DMS153 treated with DMSO at 0.1 percent for 48 hours (cell line): Measurements from ENCODE around the gene PRKAA2.

ENCODE experiments used
- DNase-seq: peaks from one replicate; lab custom pipeline; 2025; ENCODE audit not compliant: unreplicated experiment; lab: John Stamatoyannopoulos, UW

PRKAA2 gene

DNA sequence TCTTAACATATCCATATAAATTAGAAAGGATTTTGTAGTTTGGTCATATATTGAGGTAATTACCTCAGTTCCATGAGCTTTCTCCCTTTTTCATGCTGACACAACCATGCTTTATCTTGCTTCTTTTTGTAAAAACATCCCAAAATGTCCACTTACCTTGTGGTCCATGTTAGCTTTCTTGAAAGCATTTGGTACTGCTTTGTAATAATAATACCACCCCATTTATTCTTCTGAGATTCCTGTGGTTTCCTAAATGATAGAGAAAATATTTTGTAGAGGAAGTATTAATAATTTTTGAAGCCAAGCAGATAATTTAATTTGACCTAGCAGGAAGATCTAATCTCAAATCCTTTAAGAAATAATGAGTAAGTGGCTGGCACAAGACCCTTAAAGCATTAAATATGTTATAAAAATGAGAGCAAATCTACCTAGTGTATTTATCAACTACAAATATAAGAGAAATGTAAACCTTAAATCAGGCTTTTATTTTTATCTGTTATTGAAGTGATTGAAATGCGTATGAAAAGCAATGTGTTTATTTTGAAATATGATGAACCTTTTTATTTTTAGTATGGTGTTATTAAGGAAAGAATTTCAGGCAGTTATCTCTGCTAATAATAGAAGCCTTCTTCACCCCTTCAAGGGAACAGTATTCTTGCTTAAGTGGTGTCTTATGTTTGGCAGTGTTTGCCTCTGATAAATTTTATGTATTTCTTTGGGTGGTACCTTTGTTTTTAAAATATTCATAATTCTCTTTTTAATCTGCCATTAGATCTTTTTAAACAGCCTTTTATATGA lies 9.2 kb downstream of the PRKAA2 start:
- DNase-seq, result no peak

DNA sequence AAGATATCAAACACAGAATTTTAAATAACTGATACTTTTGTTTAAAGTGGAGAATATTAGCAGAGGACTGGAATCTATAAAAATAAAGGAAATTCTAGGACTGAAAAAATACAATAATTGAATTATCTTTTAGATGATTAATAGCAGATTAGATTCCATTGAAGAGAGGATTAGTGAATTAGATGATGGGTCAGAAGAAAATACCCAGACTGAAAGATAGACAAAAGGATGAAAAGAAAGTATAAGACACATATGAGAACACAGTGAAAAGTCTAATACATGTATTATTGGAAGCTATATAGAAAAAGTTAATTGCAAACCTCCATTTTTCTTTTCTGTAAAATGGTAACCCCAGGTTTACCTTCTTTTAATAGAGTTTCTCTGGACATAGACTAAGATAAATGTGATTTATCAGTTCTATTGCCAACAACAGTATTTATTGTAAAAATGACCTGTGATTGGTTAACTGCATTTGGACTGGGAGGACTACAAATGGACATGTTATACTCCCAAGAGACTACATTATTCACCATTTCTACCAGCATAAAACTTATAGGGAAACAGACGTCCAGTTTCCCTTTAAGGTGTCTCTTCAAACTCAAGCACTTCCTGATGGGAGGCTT lies 11.0 kb downstream of the PRKAA2 start:
- no peak for DNase-seq

GRCh38 chr1:56658254-56658653 lies 13.1 kb downstream of the PRKAA2 start:
- no peak for DNase-seq

- no peak for DNase-seq
Observed at GRCh38 chr1:56660293-56660692, 15.2 kb downstream of the PRKAA2 start.

DNA sequence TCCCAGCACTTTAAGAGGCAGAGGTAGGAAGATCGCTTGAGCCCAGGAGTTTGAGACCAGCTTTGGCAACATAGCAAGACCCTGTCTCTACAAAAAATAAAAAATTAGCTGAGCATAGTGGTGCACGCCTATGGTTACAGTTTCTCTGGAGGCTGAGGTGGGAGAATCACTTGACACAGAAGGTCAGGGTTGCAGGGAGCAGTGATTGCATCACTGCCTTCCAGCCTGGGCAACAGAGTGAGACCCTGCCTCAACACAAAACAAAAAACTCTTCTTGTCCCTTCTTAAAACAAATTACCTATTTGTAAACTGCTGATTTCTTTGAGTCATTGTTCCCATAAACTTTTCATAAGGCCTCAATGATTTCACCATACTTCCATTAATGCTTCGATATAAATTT lies 18.7 kb downstream of the PRKAA2 start:
- no peak for DNase-seq

GRCh38 chr1:56665384-56665783 lies 20.3 kb downstream of the PRKAA2 start:
- no peak for DNase-seq

- DNase-seq, result no peak
Observed at GRCh38 chr1:56666112-56666608, 21.0 kb downstream of the PRKAA2 start.

GRCh38 chr1:56670350-56670749 lies 25.2 kb downstream of the PRKAA2 start:
- DNase-seq, result no peak

GRCh38 chr1:56671085-56671484 lies 26.0 kb downstream of the PRKAA2 start:
- DNase-seq, result no peak

DNA sequence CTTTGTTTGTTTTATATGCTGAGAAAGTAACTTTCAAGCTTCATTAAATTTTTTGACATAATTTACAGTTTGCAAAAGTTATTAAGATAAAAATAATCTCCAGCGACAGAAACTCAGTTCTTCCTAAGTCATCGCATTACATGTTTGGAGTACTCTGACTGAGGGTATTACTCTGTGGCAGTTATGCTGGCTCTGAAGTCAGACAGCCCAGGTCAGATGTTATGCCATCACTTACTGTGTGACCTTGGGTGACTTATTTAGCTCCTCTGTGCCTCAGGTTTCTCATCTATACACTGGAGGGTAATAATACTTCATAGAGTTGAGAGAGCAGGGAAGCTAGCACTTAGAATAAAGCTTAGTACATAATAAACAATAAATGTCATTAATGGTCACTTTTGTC lies 26.4 kb downstream of the PRKAA2 start:
- DNase-seq, result no peak

DNA sequence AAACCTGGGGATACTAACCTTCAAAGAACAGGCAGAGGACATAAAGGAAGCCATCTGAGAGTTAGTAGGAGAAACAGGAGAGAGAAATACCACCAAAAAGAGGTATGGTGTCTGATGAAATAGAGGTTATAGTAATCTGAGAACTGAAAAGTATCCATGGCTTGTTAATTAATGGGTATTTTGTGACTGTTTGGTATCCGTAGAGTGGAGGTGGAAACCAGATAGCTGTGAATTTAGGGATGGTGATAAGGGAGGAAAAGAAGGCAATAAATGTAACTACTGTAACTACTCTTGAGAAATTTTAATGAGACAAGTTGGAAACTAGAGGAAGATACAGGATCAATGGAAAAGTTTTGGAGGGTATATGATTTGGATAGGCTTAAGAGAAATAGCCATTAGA lies 27.5 kb downstream of the PRKAA2 start:
- no peak for DNase-seq

GRCh38 chr1:56675763-56676162 lies 30.6 kb downstream of the PRKAA2 start:
- no peak for DNase-seq

DNA sequence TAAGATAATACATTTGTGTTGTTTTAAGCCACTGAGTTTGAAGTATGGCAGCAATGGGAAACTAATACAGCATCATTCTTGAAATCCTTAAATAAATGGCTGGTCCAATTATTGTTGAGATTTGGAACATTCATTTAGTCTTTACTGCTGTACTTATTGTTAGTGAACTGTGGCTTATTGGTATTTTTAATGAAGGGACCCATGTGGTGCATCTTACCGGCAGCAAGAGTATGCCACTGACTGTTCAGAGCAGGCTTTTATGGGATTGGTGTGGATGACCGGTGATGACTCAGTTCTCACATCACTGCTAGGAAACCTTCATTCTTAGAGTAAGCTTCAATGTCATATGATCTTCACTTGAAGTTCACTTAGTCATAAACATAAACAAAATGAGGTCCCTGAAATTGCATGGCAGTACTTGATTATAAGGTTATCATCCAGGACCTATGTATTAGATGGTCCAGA lies 31.5 kb downstream of the PRKAA2 start:
- DNase-seq, result no peak

- DNase-seq, result no peak
Observed at GRCh38 chr1:56683569-56683968, 38.5 kb downstream of the PRKAA2 start.

DNA sequence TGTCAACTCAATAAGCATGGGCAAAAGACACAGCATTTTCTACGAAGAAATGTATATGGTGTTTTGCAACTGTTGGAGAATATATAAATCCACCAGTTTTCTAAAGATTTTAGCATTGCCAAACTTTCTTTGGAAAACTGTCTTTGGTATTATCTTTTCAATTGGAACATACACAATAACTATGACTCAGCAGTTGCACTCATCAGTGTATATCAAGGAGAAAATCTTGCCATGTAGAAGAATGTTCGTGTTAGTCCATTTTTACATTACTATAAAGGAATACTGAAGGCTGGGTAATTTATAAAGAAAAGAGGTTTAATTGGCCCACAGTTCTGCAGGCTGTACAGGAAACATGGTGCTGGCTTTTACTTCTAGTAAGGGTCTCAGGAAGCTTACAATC lies 41.1 kb downstream of the PRKAA2 start:
- no peak for DNase-seq

- DNase-seq, result no peak
Observed at GRCh38 chr1:56688522-56689026, 43.5 kb downstream of the PRKAA2 start.

DNA sequence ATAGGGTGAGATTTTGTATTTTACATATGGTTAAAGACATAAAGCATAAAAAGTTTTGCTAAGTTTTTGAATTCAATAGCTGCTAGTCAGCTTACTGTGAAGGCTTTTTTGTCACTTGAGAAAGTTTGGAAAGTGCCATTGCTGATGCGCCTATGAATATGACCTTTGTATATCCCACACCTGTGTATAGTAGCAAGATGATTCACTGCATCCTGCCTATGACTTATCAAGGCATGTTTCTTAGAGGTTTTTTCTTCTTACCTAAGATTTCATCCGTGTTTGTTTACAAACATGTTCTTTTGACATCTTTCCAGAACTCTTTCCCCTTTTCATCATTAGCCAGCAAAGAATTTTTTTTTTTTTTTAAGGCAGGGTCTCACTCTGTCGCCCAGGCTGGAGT lies 51.5 kb downstream of the PRKAA2 start:
- no peak for DNase-seq

DNA sequence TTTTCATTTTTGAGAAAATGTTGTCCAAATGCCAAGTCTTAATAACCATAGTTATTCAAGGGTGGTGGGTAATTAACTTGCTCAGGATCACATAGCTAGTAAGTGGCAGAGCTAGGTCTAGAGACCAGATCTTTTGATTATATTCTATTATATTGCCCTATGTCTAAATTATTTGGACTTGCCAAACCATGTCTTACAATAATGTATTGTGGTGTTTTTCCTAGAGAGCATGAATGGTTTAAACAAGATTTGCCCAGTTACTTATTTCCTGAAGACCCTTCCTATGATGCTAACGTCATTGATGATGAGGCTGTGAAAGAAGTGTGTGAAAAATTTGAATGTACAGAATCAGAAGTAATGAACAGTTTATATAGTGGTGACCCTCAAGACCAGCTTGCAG lies 58.6 kb downstream of the PRKAA2 start:
- DNase-seq, result no peak

DNA sequence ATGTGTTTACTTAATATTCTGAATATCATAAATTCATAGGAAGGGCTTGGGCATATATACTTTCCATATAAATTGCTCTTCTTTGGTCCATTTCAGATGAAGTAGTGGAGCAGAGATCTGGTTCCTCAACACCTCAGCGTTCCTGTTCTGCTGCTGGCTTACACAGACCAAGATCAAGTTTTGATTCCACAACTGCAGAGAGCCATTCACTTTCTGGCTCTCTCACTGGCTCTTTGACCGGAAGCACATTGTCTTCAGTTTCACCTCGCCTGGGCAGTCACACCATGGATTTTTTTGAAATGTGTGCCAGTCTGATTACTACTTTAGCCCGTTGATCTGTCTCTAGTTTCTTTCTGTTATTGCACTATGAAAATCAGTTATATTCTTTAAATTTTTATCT lies 62.3 kb downstream of the PRKAA2 start:
- DNase-seq, result no peak

DNA sequence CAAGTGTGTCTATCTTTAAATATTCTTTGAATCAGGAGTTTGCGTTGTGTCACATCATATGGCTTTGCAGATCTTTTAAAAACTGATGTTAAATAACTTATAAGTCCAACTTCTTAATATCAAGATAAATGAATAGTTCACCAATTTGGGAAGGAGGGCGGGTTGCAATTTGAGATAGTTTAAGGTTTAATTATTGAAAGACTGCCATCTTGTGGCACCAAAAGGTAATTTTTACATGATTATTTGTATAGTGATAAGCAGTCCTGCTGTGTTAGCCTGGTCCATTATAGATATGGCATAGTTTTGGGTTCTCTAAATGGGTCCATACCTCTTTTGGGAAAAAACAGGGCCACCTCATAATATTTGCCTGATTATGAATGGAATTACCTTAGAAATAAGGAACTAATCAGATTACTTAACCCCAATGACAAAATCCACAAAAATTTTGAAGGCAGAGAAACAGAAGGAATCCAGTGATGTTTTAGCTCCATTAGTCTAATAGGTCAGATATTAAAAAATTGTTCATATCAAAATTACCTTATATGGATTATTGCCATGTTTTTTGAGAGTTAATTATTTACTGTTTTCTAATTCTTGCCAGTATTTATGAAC lies 64.3 kb downstream of the PRKAA2 start:
- DNase-seq, result peak; percentile 74

DNA sequence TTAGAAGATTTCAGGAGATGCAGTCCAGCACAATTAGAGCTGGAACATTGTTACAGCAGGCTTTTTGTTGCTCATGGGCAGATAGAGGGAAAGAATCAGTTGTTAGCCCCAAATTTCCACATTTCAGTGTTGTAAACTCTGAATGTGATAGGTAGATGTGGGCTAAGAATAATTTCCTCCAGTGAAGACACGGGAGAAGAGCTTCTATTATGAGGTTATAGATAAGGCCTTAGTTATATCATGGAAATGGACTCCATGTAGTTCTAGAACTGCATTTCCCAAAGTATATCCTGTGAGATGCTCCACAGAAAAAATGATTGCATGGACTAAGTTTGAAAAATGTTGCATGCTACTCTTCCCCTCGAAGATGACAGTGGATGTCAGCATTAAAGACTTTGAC lies 64.9 kb downstream of the PRKAA2 start:
- DNase-seq, result no peak

- DNase-seq, result no peak
Observed at GRCh38 chr1:56710646-56711045, 65.5 kb downstream of the PRKAA2 start.
